Body of pancreas (tissue), 4 donors: Measurements from ENCODE around the gene KAZALD1. TPM values are rescaled to one million over a fixed set of nuclear protein-coding genes. Genes with fewer than 3 reads are reported as not detected.

Source experiments
- ATAC-seq: fragments of 150-250 bp; one replicate; pipeline ENCODE4 v1.9.1; 2016
- DNase-seq, 4 donors: peaks; one replicate each; pipeline ENCODE4 v3.0.0-alpha.2; 2019
- H3K27ac ChIP-seq, 4 donors: fragments of 200-600 bp; sonication (generic); 1 replicate in 3 of 4; 2 replicates in 1 of 4; pipeline versions ENCODE4 v1.5.1 to v1.6.1; 2016 to 2019; ENCODE audit warnings: mild to moderate bottlenecking in 1 of 4, mixed read lengths in 1 of 4, moderate library complexity in 1 of 4
- H3K27me3 ChIP-seq, 2 donors: fragments of 200-600 bp; sonication (generic); one replicate each; pipeline ENCODE4 v1.6.0; 2016; ENCODE audit warnings: mild to moderate bottlenecking in 1 of 2
- H3K36me3 ChIP-seq, 2 donors: fragments of 200-600 bp; sonication (generic); replicated peaks in 1 of 2; 2 replicates each; pipeline ENCODE4 v1.5.1; 2016; ENCODE audit warnings: low read depth in 2 of 2; ENCODE audit not compliant: insufficient read depth in 1 of 2
- H3K4me1 ChIP-seq: fragments of 200-600 bp; sonication (generic); one replicate; pipeline ENCODE4 v1.6.0; 2016
- H3K4me3 ChIP-seq, 2 donors: fragments of 200-600 bp; sonication (generic); 1 replicate in 1 of 2; 2 replicates in 1 of 2; pipeline ENCODE4 v1.5.1; 2016 to 2019
- H3K9me3 ChIP-seq, 3 donors: fragments of 200-600 bp; sonication (generic); 1 replicate in 2 of 3; 2 replicates in 1 of 3; pipeline ENCODE4 v1.5.1; 2016
- CTCF ChIP-seq, 7 experiments: fragments of 450-650 bp in 4 of 7; fragments of 200-600 bp in 3 of 7; sonication (generic) in 3 of 7; IDR thresholded peaks; one replicate each; pipeline ENCODE4 v1.5.1; 2016 to 2019; ENCODE audit warnings: antibody characterized with exemption in 7 of 7
- POLR2A ChIP-seq, 3 donors: fragments of 450-650 bp; IDR thresholded peaks; one replicate each; pipeline ENCODE4 v1.6.1; 2016; ENCODE audit warnings: antibody characterized with exemption in 3 of 3, mild to moderate bottlenecking in 2 of 3
- WGBS, 2 donors: methylation state at CpG; one replicate each; pipeline ENCODE4 v1.1.5; 2017; 5-methylcytosine and 5-hydroxymethylcytosine counted together
- intact Hi-C: fragments of 100-400 bp; cut with DNase I; formaldehyde crosslinking; loops from one replicate; pipeline ENCODE4 v1.15.1; 2023
- total RNA-seq, 2 donors: library from RNA; depleted of rRNA; stranded (reverse); fragments of >200 nt; gene quantifications; one replicate each; pipeline ENCODE4 v1.1.0, GENCODE V29; 2016

KAZALD1 gene
- total RNA-seq, 2 donors from 2014 or later = 1.6 to 1.8 TPM

DNA sequence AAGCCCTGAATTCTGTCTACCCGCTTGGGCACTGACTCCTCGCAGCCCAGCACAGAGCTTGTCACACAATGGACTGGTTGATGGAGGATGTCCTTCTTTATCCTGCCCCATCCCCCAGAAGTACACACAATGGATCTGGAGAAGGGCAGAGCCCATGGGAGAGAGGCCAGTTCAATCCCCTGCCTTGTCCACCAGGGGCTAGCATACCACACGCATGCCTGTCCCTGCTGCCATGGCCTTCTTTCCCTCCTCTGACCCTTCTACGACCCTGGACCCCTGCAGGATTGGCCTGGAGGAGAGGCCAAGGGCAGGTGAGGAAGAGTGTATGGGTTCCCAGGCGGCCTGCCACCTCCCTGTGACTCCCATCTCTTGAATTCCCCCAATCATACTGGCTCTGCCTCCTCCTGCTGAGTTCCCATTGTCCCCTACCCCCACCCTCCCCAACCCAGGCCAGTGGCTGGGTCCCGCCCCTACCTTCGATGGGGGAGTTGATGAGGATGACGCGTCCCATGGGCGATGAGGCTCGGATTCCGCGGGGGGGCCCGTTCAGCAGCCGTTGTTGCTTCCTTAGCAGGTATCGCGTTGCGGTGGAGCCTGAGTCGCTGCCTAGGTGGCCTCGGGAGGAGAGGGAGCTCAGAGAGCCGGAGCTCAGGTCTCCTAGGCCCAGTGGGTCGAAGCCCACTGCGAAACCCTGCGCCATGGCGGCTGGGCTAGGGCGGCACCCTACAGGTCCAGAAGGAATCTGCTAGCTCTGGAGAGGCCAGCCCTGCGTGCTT lies 32.1 kb upstream of the KAZALD1 start:
- Histone ChIP-seq H3K9me3 (no peaks in the 10 kb centered on the region), H3K27me3 (no peaks in the 10 kb centered on the region), H3K27ac (no peak overlapping the region), H3K4me3 (no peak overlapping the region), H3K36me3 (no peaks in the 10 kb centered on the region), H3K4me1 (peaks cover 35% of the 10 kb centered on the region)
- TF ChIP-seq POLR2A (IDR thresholded peaks at IDR 0.05) (no peak), CTCF (IDR thresholded peaks at IDR 0.05) (no peak)
- intact Hi-C loops = no loop called here
- DNase-seq = no peak
- no peak for ATAC-seq
- 63 to 65% methylated on average over 9 to 27 of the region's 27 CpGs for WGBS, 2 donors

DNA sequence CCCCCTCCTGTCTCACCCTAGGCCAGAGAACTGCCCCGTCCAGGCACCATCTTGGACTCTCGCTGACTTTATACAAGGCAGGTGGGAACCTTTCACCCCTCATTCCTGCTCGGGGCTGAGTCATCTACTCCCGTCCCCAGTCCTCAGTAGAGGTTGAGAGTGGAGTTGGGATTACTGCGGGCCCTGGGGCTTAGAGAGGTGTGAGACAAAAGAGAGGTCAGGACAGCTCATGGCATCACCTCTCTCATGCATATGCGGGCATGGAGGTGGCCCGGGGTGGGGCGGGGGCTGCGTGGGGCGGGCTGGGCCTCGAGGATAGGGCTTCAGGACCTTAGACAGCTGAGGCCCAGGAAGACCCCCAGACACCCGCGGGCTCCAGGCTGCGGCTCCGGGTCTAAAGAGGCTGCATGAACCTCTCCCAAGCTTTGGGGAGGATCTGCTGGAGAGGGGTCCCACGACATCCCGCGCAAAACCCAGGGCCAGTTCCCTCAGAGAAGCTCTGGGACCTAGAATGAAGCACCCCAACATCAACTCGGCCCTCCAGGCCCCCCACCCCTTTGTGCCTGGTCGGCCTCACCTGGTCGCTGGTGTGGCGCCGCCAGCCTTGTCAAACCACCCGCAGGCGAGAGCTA lies 31.2 kb upstream of the KAZALD1 start:
- ATAC-seq = no peak
- H3K36me3 ChIP-seq = no peaks in the 10 kb centered on the region
- H3K4me1 ChIP-seq = peaks cover 35% of the 10 kb centered on the region
- peak in 1 of 7 experiments; percentile 9 for TF ChIP-seq CTCF (IDR thresholded peaks at IDR 0.05)
- TF ChIP-seq POLR2A (IDR thresholded peaks at IDR 0.05) = no peak
- no peak for DNase-seq
- H3K27ac ChIP-seq = peak overlapping the region in 2 of 4 donors; percentile 85 to 89
- H3K9me3 ChIP-seq = no peaks in the 10 kb centered on the region
- WGBS, 2 donors = 6 to 26% methylated on average over 14 to 24 of the region's 25 CpGs
- intact Hi-C loops = no loop called here
- no peaks in the 10 kb centered on the region for H3K27me3 ChIP-seq
- no peak overlapping the region for H3K4me3 ChIP-seq

DNA sequence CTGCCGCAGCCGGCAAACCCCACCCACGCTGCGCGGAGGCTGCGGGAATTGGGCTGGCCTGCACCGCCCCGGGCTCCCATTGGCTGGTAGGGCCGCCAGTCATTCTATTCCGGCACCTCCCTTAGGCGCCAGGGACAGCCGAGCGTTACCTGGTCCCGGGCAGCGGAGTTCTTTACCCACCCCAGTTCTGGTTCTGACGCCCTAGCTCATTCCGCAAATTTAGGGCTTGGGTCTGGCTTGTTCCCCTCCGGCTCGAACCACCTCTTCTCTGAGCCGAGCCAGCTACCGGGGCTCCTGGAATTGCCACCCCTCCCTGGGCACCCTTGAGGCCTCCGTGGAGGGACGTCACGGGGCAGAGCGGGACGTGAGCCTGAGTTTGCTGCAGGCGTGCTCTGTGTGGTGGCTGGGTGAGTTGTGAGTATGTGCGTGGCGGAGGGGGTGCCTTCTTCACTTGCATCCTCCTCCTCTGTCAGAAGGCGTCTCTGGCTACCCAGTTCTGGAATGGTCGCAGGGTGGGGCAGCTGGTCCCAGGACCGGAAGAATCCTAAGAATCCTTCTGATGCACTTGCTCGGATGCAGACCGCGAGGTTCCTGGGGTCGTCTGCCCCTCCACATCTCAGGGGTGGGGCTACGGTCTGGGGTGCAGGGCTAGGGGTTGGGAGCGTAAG lies 30.5 kb upstream of the KAZALD1 start, which contains the start of the genes PDZD7 and SFXN3:
TSS of gene PDZD7 (minus strand) at position 2 of the 668 bp plus-strand sequence. CDS start 910 bp downstream, outside the sequence.
TSS of gene SFXN3 (plus strand) at position 107 of the 668 bp plus-strand sequence. CDS start 3,461 bp downstream, outside the sequence.
- Histone ChIP-seq H3K4me1 (peaks cover 35% of the 10 kb centered on the region), H3K4me3 (peak within 1 kb of the TSS; percentile 26 to 52), H3K27me3 (no peaks in the 10 kb centered on the region), H3K9me3 (no peaks in the 10 kb centered on the region), H3K27ac (peak within 1 kb of the TSS; percentile 74 to 97 (median 87)), H3K36me3 (peaks cover 0 to 3% of the 10 kb centered on the region in 2 donors)
- ATAC-seq = peak; percentile 94
- intact Hi-C loops = no loop called here
- DNase-seq = peak; percentile 97 to 98 (median 98)
- TF ChIP-seq CTCF (IDR thresholded peaks at IDR 0.05) = peak in 1 of 7 experiments; percentile 0
- peak; percentile 18 to 56 (median 54) for TF ChIP-seq POLR2A (IDR thresholded peaks at IDR 0.05)
- WGBS, 2 donors = 0% methylated on average over 18 to 38 of the region's 38 CpGs

DNA sequence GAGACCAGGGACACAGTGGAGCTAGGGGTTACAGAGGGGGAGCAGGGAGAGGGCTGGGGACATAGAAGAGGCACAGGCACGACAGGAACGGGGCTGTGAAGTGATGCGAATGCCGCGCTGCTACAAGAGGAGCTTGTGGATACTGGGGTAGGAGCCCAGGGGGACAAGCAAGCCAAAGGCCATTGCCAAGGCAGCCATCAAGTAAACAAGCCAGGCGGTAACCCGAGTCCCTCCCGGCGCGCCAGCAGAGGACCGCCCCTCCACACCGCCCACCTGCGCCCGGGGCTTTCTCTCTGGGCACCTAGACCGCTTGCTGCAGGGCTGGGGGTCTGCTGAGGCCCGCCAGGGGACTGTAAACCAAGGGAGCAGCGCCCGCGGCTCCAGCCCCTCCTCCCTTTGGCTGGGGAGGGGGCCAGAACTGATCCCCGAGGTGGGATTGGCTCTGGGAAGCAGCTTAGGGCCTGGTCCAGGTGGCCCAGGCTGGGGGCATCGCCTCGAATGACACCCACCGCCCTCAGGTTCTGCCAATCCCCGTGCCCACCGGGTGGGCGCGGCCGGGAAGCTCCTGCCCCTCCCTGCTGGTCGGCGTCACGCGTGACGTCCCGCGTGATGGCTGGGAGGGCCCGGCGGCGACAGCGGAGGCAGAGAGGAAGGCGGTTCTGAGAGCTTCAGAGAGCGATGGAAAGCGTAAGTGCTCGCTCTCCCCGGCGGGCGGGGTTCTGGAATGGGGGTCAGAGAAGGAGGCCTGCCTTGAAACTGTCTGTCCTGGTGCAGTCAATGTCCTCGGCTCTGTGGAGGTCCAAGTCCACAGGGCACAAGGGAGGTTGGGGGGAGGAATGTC lies 29.8 kb upstream of the KAZALD1 start:
- WGBS, 2 donors = 0% methylated on average over 23 to 47 of the region's 47 CpGs
- TF ChIP-seq POLR2A (IDR thresholded peaks at IDR 0.05) (no peak), CTCF (IDR thresholded peaks at IDR 0.05) (no peak)
- H3K36me3 ChIP-seq = peaks cover 0 to 6% of the 10 kb centered on the region in 2 donors
- ATAC-seq (peak; percentile 49), DNase-seq (peak; percentile 62 to 75 (median 70))
- intact Hi-C loops = no loop called here
- no peaks in the 10 kb centered on the region for H3K9me3 ChIP-seq
- peaks cover 35% of the 10 kb centered on the region for H3K4me1 ChIP-seq
- H3K27ac ChIP-seq = peak overlapping the region; percentile 74 to 97 (median 87)
- no peaks in the 10 kb centered on the region for H3K27me3 ChIP-seq
- peak overlapping the region; percentile 26 to 52 for H3K4me3 ChIP-seq
